Pancreas (tissue), 10 donors: ENCODE results near the gene GRM4. TPM values are rescaled to one million over a fixed set of nuclear protein-coding genes. Genes with fewer than 3 reads are reported as not detected.

Experiments used
- ATAC-seq, 4 donors: fragments of 200-7000 bp; cut with Tn5 transposase; one replicate each; pipeline versions ENCODE4 v1.8.0 to v1.9.1; 2020; ENCODE audit warnings: mild to moderate bottlenecking in 4 of 4, moderate library complexity in 4 of 4
- DNase-seq, 6 donors: peaks; one replicate each; pipeline ENCODE4 v3.0.0-alpha.2; 2020
- FAIRE-seq: peaks from 2 replicates; lab custom pipeline; 2012; peaks lifted over from hg19 to GRCh38; lab: Jason Lieb, UNC
- H3K27ac ChIP-seq, 4 donors: fragments of 200-600 bp; sonication (generic); 1 replicate in 3 of 4; 2 replicates in 1 of 4; pipeline versions ENCODE4 v1.5.0 to v1.8.0; 2020
- H3K27me3 ChIP-seq, 4 donors: fragments of 200-600 bp; one replicate each; pipeline ENCODE4 v1.8.0; 2021
- H3K36me3 ChIP-seq, 3 donors: fragments of 200-600 bp; sonication (generic) in 1 of 3; one replicate each; pipeline versions ENCODE4 v1.5.0 to v1.8.0; 2020 to 2021
- H3K4me1 ChIP-seq, 3 donors: fragments of 200-600 bp; one replicate each; pipeline ENCODE4 v1.8.0; 2021
- H3K4me3 ChIP-seq, 4 donors: fragments of 200-600 bp; sonication (generic) in 2 of 4; one replicate each; pipeline versions ENCODE4 v1.5.0 to v1.8.0; 2020 to 2021
- H3K9me3 ChIP-seq, 4 donors: fragments of 200-600 bp; one replicate each; pipeline ENCODE4 v1.8.0; 2021
- WGBS, 2 donors: extraction: QIAGEN DNeasy Blood & Tissue Kit; methylation state at CpG; one replicate each; pipeline ENCODE4 v1.1.7; 2013; 5-methylcytosine and 5-hydroxymethylcytosine counted together
- intact Hi-C, 3 donors: fragments of 100-400 bp; cut with DNase I; formaldehyde crosslinking; loops; one replicate each; pipeline versions ENCODE4 v1.11.1 to v1.14.2; 2022
- polyA plus RNA-seq, 2 donors: library from polyadenylated mRNA; stranded (reverse); fragments of 200-250 nt; gene quantifications; one replicate each; pipeline ENCODE4 v1.2.3, GENCODE V29; 2013
- total RNA-seq, 6 donors: library from RNA; stranded (reverse); fragmentation: NEBNext Ultra II Directional in 4 of 6; extraction: Animal tissue kit (Norgen Biotek cat#: 25700) in 4 of 6; gene quantifications; one replicate each; pipeline versions ENCODE4 v1.2.1 to v1.2.4, GENCODE V29; 2021 to 2023
- TF ChIP-seq, protein P1 (sequence below), 4 donors: fragments of 200-600 bp; sonication (generic) in 3 of 4; IDR thresholded peaks; one replicate each; pipeline versions ENCODE4 v1.5.0 to v1.8.0; 2021; ENCODE audit warnings: antibody characterized with exemption in 4 of 4
- donor health status: healthy with polysubstance abuse.
- donor health status: DM: no; HTN: no; CAD: no; lungs with moderate emphysema.
- donor health status: DM: no; HTN: no; CAD: no.
- donor health status: control.
- donor health status: control.
- donor health status: Bipolar disorder and iron deficiency.
- donor health status: DM: yes; HTN: yes; CAD: no.
- donor health status: DM: no; HTN: no; CAD: no.
- donor health status: DM: no; HTN: no; CAD: no.
- donor health status: DM: yes; HTN: yes; CAD: no.

Gene GRM4
- total and polyA plus RNA-seq, 8 donors = 0.23 to 6.8 (median 1.3) TPM

DNA sequence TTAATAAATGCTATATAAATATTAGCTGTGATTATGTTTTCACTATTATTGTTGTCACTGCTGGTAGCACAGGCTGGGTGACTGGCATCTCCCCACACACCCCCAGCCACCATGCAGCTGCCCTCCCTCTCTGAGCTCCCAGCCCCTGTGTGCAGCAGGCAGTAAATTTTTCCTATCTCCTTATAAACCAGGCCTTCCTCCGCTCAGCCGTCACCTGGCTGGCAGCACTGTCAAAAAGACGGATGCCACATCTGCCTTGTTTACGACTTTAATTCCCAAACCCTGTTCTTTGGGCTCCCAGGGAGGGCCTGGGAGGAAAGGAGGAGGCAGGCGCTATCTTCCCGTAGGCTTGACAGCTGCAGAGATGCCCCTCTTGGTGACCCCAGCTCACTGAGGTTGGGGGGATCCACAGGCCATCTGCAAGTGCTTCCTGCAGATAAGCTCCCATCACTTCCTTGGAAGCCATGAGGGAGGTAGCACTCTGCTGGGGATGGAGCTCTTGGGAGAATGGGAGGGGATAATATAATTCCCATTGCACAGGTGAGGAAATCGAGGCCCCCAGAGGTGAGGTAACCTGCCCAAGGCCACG lies 94.5 kb downstream of the GRM4 start:
- Histone ChIP-seq H3K27me3 (no peaks in the 10 kb centered on the region), H3K9me3 (no peaks in the 10 kb centered on the region), H3K27ac (no peak overlapping the region), H3K4me3 (no peak overlapping the region), H3K36me3 (no peaks in the 10 kb centered on the region), H3K4me1 (no peaks in the 10 kb centered on the region)
- WGBS, 2 donors = 52 to 60% methylated on average over 8 of the region's 8 CpGs
- TF ChIP-seq, protein P1, sequence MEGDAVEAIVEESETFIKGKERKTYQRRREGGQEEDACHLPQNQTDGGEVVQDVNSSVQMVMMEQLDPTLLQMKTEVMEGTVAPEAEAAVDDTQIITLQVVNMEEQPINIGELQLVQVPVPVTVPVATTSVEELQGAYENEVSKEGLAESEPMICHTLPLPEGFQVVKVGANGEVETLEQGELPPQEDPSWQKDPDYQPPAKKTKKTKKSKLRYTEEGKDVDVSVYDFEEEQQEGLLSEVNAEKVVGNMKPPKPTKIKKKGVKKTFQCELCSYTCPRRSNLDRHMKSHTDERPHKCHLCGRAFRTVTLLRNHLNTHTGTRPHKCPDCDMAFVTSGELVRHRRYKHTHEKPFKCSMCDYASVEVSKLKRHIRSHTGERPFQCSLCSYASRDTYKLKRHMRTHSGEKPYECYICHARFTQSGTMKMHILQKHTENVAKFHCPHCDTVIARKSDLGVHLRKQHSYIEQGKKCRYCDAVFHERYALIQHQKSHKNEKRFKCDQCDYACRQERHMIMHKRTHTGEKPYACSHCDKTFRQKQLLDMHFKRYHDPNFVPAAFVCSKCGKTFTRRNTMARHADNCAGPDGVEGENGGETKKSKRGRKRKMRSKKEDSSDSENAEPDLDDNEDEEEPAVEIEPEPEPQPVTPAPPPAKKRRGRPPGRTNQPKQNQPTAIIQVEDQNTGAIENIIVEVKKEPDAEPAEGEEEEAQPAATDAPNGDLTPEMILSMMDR (IDR thresholded peaks at IDR 0.05) = no peak
- intact Hi-C loops = no loop called here
- FAIRE-seq (no peak), ATAC-seq (no peak), DNase-seq (no peak)

DNA sequence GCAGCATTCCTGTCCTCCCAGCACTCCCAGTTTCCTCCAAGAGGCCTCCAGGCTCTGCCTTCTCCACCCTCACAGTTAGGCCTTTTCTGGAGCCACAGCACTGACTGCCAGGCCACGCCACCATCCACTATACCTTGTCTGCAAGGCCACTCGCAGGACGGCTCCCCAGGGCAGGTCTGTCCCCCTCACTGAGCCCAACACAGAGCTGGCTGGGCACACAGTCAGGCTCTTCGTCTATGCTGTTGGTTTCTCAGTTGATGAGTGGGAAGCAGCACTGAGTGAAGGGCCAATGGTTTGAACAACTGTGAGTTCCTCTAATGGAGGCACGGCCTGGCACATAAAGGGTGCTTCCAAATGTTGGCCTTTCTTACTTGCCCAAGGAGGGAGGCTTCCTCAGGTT lies 95.2 kb downstream of the GRM4 start:
- Histone ChIP-seq H3K27ac (no peak overlapping the region), H3K36me3 (no peaks in the 10 kb centered on the region), H3K4me1 (no peaks in the 10 kb centered on the region), H3K4me3 (no peak overlapping the region), H3K9me3 (no peaks in the 10 kb centered on the region), H3K27me3 (no peaks in the 10 kb centered on the region)
- 76 to 89% methylated on average over 5 of the region's 5 CpGs for WGBS, 2 donors
- TF ChIP-seq, protein P1 (IDR thresholded peaks at IDR 0.05) = no peak
- peak in 1 of 6 donors; percentile 23 for DNase-seq
- no peak for ATAC-seq
- FAIRE-seq = no peak
- intact Hi-C loops = no loop called here

DNA sequence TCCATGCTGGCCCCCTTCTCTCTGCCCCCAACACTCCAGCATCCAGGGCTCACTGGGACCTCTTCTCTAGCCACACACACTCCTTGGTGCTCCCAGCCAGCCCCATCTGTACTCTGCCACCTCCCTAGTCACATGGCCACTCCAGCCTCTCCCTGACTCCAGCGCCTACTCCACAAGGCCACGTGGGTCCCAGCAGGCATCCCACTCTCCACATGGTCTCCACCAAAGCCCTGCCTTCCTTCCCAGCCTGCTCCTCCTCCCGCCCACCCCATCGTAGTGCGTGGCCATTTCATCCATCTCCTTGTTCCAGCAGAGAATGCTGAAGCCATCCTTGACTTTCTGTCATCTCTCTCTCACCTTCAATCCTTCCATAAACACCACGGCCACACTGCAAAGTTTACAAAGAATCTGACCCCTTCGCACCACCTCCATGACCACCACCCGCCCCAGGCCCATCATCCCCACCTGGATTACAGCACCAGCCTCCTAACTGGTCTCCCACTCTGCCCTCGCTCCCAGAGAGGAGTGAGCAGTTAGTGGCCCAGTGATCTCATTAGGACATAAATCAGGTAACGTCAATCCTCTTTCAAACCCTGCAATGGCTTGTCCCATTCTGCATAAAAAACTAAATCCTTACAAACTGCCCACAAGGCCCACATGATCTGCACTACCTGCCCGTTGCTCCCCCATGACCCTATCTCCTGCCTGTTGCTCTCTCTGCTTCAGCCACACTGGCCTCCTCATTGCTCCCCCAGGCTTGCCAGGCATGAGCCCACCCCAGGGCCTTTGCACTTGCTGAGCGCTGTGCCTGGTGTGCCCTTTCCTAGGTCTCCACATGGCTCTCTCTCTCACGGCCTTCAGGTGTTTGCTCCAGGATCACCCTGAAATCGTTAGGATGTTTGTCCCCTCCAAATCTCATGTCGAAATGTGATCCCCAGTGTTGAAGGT lies 96.2 kb downstream of the GRM4 start:
- no peaks in the 10 kb centered on the region for H3K9me3 ChIP-seq
- intact Hi-C loops = no loop called here
- FAIRE-seq (no peak), ATAC-seq (peak in 1 of 4 donors; percentile 15), DNase-seq (no peak)
- no peaks in the 10 kb centered on the region for H3K36me3 ChIP-seq
- TF ChIP-seq, protein P1 (IDR thresholded peaks at IDR 0.05) = no peak
- no peak overlapping the region for H3K27ac ChIP-seq
- no peaks in the 10 kb centered on the region for H3K27me3 ChIP-seq
- H3K4me1 ChIP-seq = no peaks in the 10 kb centered on the region
- 66 to 78% methylated on average over 15 of the region's 15 CpGs for WGBS, 2 donors
- no peak overlapping the region for H3K4me3 ChIP-seq

DNA sequence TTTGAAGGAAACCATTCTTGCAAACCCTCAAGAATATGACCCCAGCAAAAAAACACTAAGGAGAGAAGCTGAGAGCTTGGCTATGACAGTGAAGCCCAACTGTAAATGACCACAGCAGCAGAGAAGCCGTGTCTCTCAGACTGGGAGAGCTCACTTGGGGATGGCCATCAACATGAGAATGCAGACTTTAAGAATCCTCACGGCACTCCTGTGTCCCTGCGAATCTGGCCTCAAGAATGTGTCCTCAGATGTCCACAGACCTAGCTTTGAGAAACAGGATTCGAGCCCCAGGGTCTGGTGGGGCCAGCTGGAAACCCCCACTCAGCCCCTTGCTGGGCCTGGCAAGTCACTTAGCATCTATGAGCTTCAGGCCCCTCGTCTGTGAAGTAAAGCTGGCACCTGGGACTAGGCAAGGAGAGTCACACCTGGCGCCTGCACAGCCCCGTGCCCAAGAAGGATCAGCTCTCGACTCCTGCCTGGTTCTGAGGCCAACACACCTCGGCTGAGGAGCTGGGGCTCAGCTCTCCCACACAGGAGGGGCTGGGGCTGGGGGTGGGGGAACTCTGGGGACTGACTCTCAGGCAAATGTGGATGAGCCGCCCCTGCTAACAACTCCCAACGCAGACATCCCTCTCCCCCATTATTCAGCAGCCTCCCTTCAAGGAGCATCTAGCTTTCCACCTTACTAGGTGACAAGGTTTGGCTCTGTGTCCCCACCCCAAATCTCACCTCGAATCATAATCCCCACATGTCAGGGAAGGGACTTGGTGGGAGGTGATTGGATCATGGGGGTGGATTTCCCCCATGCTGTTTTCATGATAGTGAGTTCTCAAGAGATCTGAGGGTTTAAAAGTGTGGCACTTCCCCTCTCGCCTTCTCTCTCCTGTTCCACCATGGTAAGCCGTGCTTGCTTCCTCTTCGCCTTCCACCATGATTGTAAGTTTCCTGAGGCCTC lies 97.7 kb downstream of the GRM4 start:
- TF ChIP-seq, protein P1 (IDR thresholded peaks at IDR 0.05) = no peak
- WGBS, 2 donors = 45 to 55% methylated on average over 15 of the region's 15 CpGs
- no peak for ATAC-seq
- no peak for DNase-seq
- FAIRE-seq = no peak
- H3K9me3 ChIP-seq = no peaks in the 10 kb centered on the region
- intact Hi-C loops = no loop called here
- H3K36me3 ChIP-seq = no peaks in the 10 kb centered on the region
- H3K4me1 ChIP-seq = no peaks in the 10 kb centered on the region
- no peak overlapping the region for H3K4me3 ChIP-seq
- H3K27me3 ChIP-seq = no peaks in the 10 kb centered on the region
- no peak overlapping the region for H3K27ac ChIP-seq
